Measurements from ENCODE around the gene CDYL2. TPM values are rescaled to one million over a fixed set of nuclear protein-coding genes. Genes with fewer than 3 reads are reported as not detected.

CDYL2 gene
- total and polyA plus RNA-seq, 11 donors = 0.80 to 8.6 (median 3.5) TPM

- Histone ChIP-seq H3K4me3 (no peak overlapping the region), H3K36me3 (peaks cover 0 to 15% (median 0%) of the 10 kb centered on the region in 9 donors), H3K9me3 (no peaks in the 10 kb centered on the region), H3K4me1 (no peaks in the 10 kb centered on the region), H3K27me3 (no peaks in the 10 kb centered on the region), H3K27ac (no peak overlapping the region)
- intact Hi-C loops (cut with DNase I) = no loop called here
- DNase-seq (no peak), ATAC-seq (no peak)
- 87 to 96% (median 92%) methylated on average over 4 of the region's 4 CpGs for WGBS, 4 donors
- TF ChIP-seq CTCF (IDR thresholded peaks at IDR 0.05) (no peak), POLR2A (IDR thresholded peaks at IDR 0.05) (no peak)
Observed at GRCh38 chr16:80601182-80601581, 203.2 kb downstream of the CDYL2 start.

GRCh38 chr16:80599466-80599865 is 204.9 kb downstream of the CDYL2 start:
- TF ChIP-seq CTCF (IDR thresholded peaks at IDR 0.05) = no peak
- TF ChIP-seq POLR2A (IDR thresholded peaks at IDR 0.05) = no peak
- Histone ChIP-seq H3K9me3 (no peaks in the 10 kb centered on the region), H3K36me3 (peaks cover 0 to 10% (median 0%) of the 10 kb centered on the region in 9 donors), H3K27ac (no peak overlapping the region), H3K4me1 (no peaks in the 10 kb centered on the region), H3K27me3 (no peaks in the 10 kb centered on the region), H3K4me3 (no peak overlapping the region)
- DNase-seq (no peak), ATAC-seq (no peak)
- intact Hi-C loops (cut with DNase I) = no loop called here
- 69 to 81% (median 72%) methylated on average over 3 of the region's 3 CpGs for WGBS, 4 donors

GRCh38 chr16:80596507-80597207 is 207.7 kb downstream of the CDYL2 start:
- WGBS, 4 donors = 77 to 82% (median 81%) methylated on average over 7 of the region's 7 CpGs
- Histone ChIP-seq H3K4me1 (no peaks in the 10 kb centered on the region), H3K36me3 (no peaks in the 10 kb centered on the region), H3K4me3 (no peak overlapping the region), H3K9me3 (no peaks in the 10 kb centered on the region), H3K27ac (no peak overlapping the region), H3K27me3 (no peaks in the 10 kb centered on the region)
- no peak for ATAC-seq
- DNase-seq = no peak
- intact Hi-C loops (cut with DNase I) = no loop called here
- no peak for TF ChIP-seq POLR2A (IDR thresholded peaks at IDR 0.05)
- no peak for TF ChIP-seq CTCF (IDR thresholded peaks at IDR 0.05)

GRCh38 chr16:80594756-80595155 is 209.6 kb downstream of the CDYL2 start:
- Histone ChIP-seq H3K4me1 (no peaks in the 10 kb centered on the region), H3K4me3 (no peak overlapping the region), H3K27me3 (no peaks in the 10 kb centered on the region), H3K27ac (no peak overlapping the region), H3K9me3 (no peaks in the 10 kb centered on the region), H3K36me3 (no peaks in the 10 kb centered on the region)
- ATAC-seq = no peak
- TF ChIP-seq POLR2A (IDR thresholded peaks at IDR 0.05) = no peak
- no peak for TF ChIP-seq CTCF (IDR thresholded peaks at IDR 0.05)
- no peak for DNase-seq
- intact Hi-C loops (cut with DNase I) = no loop called here
